ENCODE data around the gene ATF3.

ATF3 gene

GRCh38 chr1:212608392-212608958 is at the start of gene ATF3:
Gene ATF3 (plus strand): TSS chr1:212608761. CDS start chr1:212615022, 6,261 bp downstream.
- DNase-seq (ENCODE audit: low read depth), result peak; percentile 99
- peak within 1 kb of the TSS; percentile 70 for H3K4me3 ChIP-seq (ENCODE audit: low read depth, low read length)

GRCh38 chr1:212559929-212560328 is 48.6 kb upstream of the ATF3 start:
- no peak overlapping the region for H3K4me3 ChIP-seq (ENCODE audit: low read depth, low read length)
- DNase-seq (ENCODE audit: low read depth), result no peak

DNA sequence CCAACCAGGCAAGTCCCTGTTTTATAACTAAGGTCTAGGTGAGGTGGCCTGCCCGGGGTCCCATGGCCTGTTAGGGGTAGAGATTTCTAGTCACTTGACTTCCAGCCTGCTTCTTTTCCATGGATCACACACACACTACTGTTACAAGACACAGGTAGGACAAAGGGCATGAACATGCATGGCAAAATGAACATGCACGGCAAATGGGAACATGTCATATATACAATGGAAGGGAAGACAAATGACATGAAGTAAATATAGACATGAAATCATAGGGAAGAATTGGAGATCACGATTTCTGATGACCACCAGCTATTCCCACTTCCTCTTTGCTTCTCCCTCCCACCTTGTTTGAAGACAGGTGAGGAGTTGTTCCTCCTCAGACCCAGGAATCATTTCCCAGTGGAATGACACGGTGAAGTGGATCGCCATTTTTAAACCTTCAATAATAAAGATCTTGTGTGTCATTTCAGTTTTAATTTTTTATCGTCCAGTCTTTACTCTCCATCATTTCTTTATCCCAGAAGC is 47.6 kb upstream of the ATF3 start:
- H3K4me3 ChIP-seq (ENCODE audit: low read depth, low read length), result no peak overlapping the region
- DNase-seq (ENCODE audit: low read depth), result no peak

DNA sequence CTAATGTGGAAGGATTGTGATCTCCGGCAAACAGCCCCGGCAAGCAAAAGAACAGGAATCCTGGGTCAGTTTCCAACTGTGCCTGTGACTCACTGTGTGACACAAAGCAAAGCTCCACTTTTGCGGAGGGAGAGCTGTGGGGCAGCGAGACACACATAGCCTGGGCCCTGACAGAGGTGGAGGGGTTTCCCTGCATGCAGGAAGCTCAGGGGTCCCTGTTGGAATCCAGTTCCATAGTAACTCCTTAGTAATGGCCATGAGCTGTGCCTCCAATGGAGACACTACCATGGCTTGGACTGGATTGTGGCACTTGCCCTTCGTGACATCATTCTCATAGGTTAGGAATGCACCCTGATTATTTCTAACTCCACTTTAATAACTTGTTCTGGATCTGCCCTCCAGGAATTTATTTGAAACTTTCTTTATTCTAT is 47.0 kb upstream of the ATF3 start:
- no peak overlapping the region for H3K4me3 ChIP-seq (ENCODE audit: low read depth, low read length)
- DNase-seq (ENCODE audit: low read depth), result no peak

DNA sequence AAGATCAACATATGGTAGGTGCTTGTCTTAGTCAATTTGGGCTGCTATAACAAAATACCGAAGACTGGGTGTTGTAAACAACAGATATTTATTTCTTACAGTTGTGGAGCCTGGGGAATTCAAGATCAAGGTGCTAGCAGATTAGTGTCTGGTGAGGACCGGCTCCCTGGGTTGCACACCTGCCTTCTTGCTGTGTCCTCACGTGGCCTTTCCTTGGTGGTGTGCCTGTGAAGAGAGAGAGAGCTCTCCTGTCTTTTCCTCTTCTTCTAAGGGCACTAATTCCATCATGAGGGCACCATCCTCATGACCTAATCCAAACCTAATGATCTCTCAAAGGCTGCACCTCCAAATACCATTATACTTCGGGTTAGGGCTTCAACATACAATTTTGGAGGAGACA is 45.8 kb upstream of the ATF3 start:
- DNase-seq (ENCODE audit: low read depth), result no peak
- no peak overlapping the region for H3K4me3 ChIP-seq (ENCODE audit: low read depth, low read length)

GRCh38 chr1:212565079-212565478 is 43.5 kb upstream of the ATF3 start:
- no peak for DNase-seq (ENCODE audit: low read depth)
- no peak overlapping the region for H3K4me3 ChIP-seq (ENCODE audit: low read depth, low read length)

GRCh38 chr1:212565571-212566305 is 42.8 kb upstream of the ATF3 start:
- no peak for DNase-seq (ENCODE audit: low read depth)

GRCh38 chr1:212566522-212567479 is 41.8 kb upstream of the ATF3 start:
- peak; percentile 71 for DNase-seq (ENCODE audit: low read depth)
- peak overlapping the region; percentile 42 for H3K4me3 ChIP-seq (ENCODE audit: low read depth, low read length)

More at GRCh38 chr1:212565571-212566305, 42.8 kb upstream of the ATF3 start:
- no peak overlapping the region for H3K4me3 ChIP-seq (ENCODE audit: low read depth, low read length)

- no peak overlapping the region for H3K4me3 ChIP-seq (ENCODE audit: low read depth, low read length)
These were observed 40.9 kb upstream of the ATF3 start for GRCh38 chr1:212567638-212568037.

DNA sequence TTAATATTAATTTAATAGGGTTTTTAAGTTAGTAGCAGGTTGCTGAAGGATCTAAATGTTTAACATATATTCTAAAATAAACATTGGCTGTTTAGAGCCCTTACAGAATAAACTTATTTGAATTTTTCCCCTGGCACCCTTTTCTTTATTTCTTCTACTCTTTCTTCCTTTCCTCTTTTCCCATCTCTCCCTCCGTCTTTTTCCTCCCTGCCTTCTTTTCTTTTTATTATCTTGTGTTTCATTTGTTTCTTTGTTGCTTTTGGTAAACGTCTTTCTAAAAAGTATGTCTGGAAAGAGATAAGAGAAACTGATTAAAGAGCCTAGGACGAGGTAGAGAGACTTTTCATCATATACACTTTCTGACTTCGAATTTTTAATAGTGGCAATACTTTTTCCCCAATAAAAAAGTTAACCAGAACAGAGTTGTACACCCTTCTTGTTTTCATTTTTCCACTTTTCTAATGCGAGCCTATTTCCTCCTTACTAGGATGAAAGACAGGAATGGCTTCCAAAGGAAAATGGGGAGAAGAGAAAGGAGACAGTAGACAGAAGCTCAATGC is 39.5 kb upstream of the ATF3 start:
- H3K4me3 ChIP-seq (ENCODE audit: low read depth, low read length), result no peak overlapping the region
- no peak for DNase-seq (ENCODE audit: low read depth)

More at GRCh38 chr1:212567638-212568037, 40.9 kb upstream of the ATF3 start:
- DNase-seq (ENCODE audit: low read depth), result no peak

GRCh38 chr1:212574732-212575131 is 33.8 kb upstream of the ATF3 start:
- no peak for DNase-seq (ENCODE audit: low read depth)
- H3K4me3 ChIP-seq (ENCODE audit: low read depth, low read length), result no peak overlapping the region

GRCh38 chr1:212575333-212575732 is 33.2 kb upstream of the ATF3 start:
- no peak overlapping the region for H3K4me3 ChIP-seq (ENCODE audit: low read depth, low read length)
- no peak for DNase-seq (ENCODE audit: low read depth)

DNA sequence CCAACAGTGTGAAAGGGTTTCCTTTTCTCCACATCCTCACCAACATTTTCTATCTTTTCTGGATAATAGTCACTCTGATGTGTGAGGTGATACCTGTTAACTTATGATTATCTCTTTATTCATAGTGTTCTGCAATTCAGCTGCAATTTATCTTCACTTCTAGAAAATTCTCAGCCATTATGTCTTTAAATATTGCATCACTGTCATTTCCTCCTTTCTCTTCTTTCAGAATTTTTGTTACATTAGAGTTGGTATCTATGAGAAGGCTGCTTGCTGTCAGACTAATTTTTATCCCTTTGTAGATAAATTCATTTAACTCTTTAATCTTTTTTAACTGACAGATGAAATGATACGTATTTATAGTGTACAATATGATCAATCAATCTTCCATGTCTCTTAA is 30.5 kb upstream of the ATF3 start:
- H3K4me3 ChIP-seq (ENCODE audit: low read depth, low read length), result no peak overlapping the region
- DNase-seq (ENCODE audit: low read depth), result no peak

DNA sequence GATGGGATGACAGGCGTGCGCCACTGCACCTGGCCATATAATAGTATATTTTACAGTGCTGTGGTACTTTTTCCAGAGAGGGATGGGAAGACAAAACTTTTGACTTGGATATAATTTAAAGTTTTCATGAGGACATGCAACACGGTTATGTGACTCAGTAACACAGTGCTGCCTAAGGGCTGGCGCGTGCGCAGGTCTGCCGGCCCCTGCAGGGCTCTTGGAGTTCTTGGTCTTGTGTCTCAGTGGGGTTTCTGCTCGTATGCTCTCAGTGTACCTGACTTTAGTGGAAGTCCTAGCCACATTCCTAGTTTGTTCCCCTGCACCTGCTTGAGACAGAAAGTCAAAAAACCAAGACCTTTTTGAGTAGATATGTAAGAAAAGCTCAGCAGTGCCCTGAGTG is 27.5 kb upstream of the ATF3 start:
- no peak overlapping the region for H3K4me3 ChIP-seq (ENCODE audit: low read depth, low read length)
- DNase-seq (ENCODE audit: low read depth), result no peak

DNA sequence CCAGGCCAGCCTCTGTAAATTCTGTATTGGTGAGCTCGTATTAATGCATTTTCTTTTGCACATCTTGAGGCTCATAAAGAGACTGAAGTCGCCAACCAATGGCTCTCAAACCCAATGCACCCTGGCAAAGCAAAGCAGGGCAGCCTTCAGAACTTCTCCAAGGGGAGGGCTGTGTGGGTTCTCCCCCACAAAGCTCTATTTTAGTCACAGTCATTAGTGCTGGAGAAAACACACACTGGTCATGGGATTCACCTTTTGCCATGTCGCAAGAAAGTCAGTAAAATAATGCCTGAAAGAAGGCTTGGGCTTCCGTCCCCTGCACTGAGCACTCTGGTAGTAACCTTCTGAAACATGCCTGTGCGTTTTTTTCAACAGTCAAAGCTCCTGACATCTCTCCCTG is 26.3 kb upstream of the ATF3 start:
- no peak overlapping the region for H3K4me3 ChIP-seq (ENCODE audit: low read depth, low read length)
- DNase-seq (ENCODE audit: low read depth), result no peak

- no peak overlapping the region for H3K4me3 ChIP-seq (ENCODE audit: low read depth, low read length)
- DNase-seq (ENCODE audit: low read depth), result no peak
These were observed 25.5 kb upstream of the ATF3 start for GRCh38 chr1:212582808-212583615.

- no peak for DNase-seq (ENCODE audit: low read depth)
- H3K4me3 ChIP-seq (ENCODE audit: low read depth, low read length), result no peak overlapping the region
These were observed 24.9 kb upstream of the ATF3 start for GRCh38 chr1:212583643-212584042.

DNA sequence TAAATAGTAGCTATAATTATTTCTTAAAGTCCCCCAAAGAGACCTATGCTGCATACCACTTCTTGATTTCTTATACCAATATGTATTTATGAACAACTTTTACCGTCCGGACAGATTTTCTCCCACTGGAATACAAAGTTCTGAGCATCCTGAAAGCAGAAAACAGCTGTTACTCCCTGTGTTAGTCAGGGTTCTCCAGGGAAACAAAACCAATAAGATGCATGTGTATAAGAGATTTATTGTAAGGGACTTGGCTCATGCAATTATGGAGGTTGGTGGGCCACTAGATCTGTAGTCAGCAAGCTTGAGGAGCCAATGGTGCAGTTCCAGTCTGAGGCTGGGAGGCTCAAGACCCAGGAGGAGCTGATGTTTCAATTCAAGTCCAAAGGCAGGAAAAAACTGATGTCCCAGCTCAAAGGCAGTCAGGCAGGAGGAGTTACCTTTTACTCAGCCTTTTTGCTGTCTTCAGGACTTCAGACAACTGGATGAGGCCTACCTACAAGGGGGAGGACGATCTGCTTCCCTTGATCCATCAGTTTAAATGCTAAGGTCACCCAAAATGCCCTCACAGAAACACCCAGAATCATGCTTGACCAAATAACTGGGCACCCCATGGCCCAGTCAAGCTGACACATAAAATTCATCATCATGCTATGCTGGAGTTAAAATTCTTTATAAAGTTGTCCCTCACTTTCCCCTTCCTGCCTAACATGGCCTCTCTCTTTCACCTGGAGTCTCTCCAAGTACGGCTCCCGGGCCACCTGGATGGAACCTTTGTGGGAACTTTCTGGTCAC is 24.3 kb upstream of the ATF3 start:
- DNase-seq (ENCODE audit: low read depth), result no peak
- no peak overlapping the region for H3K4me3 ChIP-seq (ENCODE audit: low read depth, low read length)

All from skeletal muscle cell (primary cell).